GM10248 (cell line): ENCODE data around the gene CHKA.

Source experiments
- CTCF ChIA-PET: fragments of 300-600 bp; sonication (Branson Sonifier 250); formaldehyde crosslinking; extraction: SDS; loops from one replicate; lab custom pipeline; 2021; ENCODE audit warnings: antibody characterized with exemption; lab: Yijun Ruan, JAX
- POLR2A ChIA-PET: fragments of 350-650 bp; sonication (Branson Sonifier 250); formaldehyde crosslinking; extraction: SDS; loops from one replicate; lab custom pipeline; 2020; ENCODE audit warnings: antibody characterized with exemption; lab: Yijun Ruan, JAX
- DNase-seq: peaks from one replicate; pipeline ENCODE4 v3.0.0; 2012; ENCODE audit errors: extremely low spot score
- TF ChIP-seq, protein P1 (sequence below): IDR thresholded peaks from 2 replicates; pipeline ENCODE4 v1.5.1; 2012; ENCODE audit warnings: mild to moderate bottlenecking, low read depth; ENCODE audit errors: extremely low read depth, missing control alignments, control extremely low read depth

CHKA gene

DNA sequence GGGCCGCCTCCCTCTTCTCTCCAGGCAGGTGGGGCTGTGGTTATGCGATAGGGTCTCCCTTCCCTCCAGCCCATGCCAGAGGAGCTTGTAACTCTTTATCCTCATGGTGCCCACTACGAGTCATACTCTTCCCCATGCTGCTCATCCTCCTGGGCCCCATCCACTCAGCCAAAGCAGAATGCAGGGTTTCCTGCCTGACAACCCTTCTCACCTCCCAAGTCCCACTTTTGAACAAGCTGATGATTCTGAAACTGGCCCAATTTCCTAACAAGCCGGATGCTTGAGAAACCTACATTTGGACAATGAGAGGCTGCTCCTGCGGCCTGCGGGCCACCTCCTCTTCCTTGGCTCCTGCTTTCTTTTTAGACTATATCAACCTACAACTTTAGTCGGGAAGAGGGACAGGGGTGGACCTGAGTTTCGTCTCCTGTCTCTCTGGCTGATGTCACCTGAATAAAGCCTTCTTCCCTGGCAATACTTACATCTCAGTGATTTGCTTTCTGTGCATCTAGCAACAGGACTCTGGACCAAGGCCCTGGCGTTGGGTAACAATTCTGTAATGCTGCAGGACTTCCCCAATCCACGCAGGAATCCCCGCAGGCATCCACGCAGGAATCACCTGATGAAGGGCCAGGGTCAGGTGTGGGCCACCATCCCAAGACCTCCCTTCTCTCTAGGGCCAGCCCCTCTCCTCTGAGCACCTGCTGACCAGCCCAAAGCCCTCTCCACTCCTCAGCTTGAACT, 92.2 kb downstream of the CHKA start:
- POLR2A ChIA-PET = no interaction called here
- TF ChIP-seq, protein P1, sequence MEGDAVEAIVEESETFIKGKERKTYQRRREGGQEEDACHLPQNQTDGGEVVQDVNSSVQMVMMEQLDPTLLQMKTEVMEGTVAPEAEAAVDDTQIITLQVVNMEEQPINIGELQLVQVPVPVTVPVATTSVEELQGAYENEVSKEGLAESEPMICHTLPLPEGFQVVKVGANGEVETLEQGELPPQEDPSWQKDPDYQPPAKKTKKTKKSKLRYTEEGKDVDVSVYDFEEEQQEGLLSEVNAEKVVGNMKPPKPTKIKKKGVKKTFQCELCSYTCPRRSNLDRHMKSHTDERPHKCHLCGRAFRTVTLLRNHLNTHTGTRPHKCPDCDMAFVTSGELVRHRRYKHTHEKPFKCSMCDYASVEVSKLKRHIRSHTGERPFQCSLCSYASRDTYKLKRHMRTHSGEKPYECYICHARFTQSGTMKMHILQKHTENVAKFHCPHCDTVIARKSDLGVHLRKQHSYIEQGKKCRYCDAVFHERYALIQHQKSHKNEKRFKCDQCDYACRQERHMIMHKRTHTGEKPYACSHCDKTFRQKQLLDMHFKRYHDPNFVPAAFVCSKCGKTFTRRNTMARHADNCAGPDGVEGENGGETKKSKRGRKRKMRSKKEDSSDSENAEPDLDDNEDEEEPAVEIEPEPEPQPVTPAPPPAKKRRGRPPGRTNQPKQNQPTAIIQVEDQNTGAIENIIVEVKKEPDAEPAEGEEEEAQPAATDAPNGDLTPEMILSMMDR = no peak
- no peak for DNase-seq
- CTCF ChIA-PET = interaction anchor here (1.4 kb wide), 1 partner anchor 181 kb away, joined by 3 read pairs; no protein-coding TSS in a partner anchor

DNA sequence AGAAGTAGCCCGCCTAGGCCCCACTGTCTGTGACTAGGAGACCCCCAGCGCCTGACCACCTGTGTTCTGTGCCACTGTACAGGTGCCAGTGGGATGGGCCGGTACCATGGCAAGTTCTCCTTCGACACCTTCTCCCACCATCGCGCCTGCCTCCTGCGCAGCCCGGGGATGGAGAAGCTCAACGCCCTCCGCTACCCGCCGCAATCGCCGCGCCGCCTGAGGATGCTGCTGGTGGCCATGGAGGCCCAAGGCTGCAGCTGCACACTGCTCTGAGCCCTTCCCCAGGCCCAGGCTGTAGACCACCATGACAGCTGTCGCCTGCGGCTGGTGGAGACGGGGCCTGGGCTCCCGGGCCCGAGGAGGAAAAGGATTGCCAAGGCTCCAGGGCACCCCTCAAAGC, 93.5 kb downstream of the CHKA start:
- ChIA-PET POLR2A (no interaction called here), CTCF (interaction anchor here (1.5 kb wide), 1 partner anchor 72 kb away, joined by 4 read pairs; no protein-coding TSS in a partner anchor)
- no peak for DNase-seq
- TF ChIP-seq, protein P1 = no peak

DNA sequence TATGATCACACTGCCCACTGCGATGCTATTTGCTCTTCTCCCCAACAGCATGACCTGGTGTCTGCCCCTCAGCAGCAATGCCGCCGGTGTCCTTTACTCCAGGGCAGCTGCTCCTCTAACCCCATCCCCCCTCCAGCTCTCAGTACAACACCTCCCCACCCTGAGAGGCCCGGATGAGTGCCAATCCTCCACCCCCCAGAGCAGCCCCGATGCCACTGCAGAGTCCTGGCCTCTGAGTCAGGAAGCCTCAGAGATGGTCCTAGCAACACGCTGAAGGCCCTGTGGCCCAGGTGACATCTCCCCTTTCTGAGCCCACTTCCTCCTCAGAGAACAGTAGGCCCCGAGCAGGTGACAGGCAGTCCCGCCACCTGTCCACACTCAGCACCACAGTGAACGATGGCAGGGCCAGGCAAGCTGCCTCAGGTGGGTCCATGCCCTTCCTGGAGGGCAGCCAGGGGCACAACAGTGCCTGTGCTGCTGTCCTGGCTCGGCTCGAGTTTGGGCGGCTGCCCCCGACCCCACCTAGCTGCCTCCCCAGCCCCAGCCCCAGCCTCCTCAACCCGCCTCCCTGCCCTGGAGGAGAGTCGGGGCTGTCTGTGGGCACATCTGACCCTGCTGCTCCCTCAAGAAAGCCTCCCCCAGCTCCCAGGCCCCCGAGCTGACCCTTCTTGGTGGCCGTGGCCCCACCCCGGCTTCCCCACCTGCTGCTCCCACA, 94.6 kb downstream of the CHKA start:
- TF ChIP-seq, protein P1 = no peak
- ChIA-PET CTCF (interaction anchor here (1.3 to 1.5 kb wide), 2 partner anchors 21 to 71 kb away, joined by 3 to 4 read pairs; no protein-coding TSS in a partner anchor), POLR2A (no interaction called here)
- DNase-seq = no peak

DNA sequence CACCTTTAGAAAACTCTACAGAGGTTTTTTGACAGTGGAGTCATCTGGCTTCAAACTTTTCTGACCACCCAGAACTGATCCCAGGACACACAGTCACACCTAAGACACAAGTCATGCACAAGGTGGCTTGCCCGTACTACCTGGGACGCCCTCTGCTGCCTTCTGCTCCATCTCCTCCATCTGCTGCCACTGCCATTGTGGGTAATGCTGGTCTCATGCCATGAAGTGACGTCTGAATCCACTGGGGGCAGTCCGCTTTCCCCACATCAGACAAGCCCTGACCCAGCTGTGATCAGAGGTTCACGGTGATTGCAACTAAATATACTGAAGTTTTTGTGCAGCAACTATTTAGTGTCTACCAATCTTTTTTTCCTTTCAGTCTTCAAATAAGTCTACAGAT, 96.1 kb downstream of the CHKA start:
- POLR2A ChIA-PET = no interaction called here
- CTCF ChIA-PET = no interaction called here
- TF ChIP-seq, protein P1 = peak; percentile 1
- DNase-seq = no peak

DNA sequence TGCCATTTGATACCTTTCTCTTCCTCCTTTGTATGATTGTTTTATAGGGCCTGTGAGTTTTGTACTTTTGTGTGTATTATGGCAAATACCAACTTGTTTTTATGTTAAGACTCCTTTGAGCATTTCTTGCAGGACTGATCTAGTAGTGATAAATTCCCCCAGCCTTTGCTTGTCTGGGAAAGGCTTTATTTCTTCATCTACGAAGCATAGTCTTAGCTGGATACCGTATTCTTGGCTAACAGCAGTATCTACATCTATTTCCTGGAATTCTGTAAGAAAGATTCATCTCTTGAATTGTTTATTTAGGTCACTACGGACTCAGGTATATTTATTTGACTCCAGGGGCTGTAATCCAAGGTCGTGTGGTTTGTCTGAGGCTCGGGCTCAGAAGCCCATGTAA, 96.7 kb downstream of the CHKA start:
- TF ChIP-seq, protein P1 = no peak
- ChIA-PET CTCF (no interaction called here), POLR2A (interaction anchor here (0.5 to 0.8 kb wide), 2 partner anchors 9 to 48 kb away, joined by 3 to 5 read pairs; no protein-coding TSS in a partner anchor)
- DNase-seq = no peak

DNA sequence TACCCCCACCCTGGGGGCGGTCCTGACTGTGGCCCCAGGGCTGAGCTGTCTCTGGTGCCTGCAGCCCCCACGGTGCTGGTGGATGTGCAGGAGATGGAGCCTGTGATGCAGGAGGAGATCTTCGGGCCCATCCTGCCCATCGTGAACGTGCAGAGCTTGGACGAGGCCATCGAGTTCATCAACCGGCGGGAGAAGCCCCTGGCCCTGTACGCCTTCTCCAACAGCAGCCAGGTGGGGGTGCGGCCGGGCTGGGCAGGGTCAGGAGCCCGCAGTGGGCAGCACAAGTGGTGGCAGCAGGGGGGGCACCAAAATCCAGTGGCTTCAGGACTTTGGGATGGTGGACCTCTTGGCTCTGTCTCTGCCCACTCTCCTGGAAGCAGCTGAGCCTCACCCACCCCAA, 98.7 kb downstream of the CHKA start:
- TF ChIP-seq, protein P1 = no peak
- POLR2A ChIA-PET = interaction anchor here (0.5 kb wide), 1 partner anchor 14 kb away, joined by 3 read pairs; no protein-coding TSS in a partner anchor
- DNase-seq = no peak
- CTCF ChIA-PET = interaction anchor here (1.1 to 1.2 kb wide), 2 partner anchors 13 to 187 kb away, joined by 3 to 4 read pairs; no protein-coding TSS in a partner anchor
